Neural cell (in vitro differentiated cells): ENCODE results near the gene SLC44A1. TPM values are rescaled to one million over a fixed set of nuclear protein-coding genes. Genes with fewer than 3 reads are reported as not detected.

ENCODE experiments used
- H2AFZ ChIP-seq: fragments of 200-600, 300-800 bp; sonication (generic), shearing (Covaris generic); 2 replicates; pipeline ENCODE4 v1.6.0; 2014; ENCODE audit warnings: low read depth, mild to moderate bottlenecking, antibody characterized with exemption, low read length, moderate library complexity
- H3F3A ChIP-seq: fragments of 200-600 bp; shearing (Covaris generic); 2 replicates; pipeline ENCODE4 v1.6.1; 2016; ENCODE audit warnings: mild to moderate bottlenecking, moderate library complexity, mixed read lengths, antibody characterized with exemption, low read length; ENCODE audit not compliant: insufficient read depth, poor library complexity, severe bottlenecking
- H3K27ac ChIP-seq: fragments of 200-600, 300-800 bp; sonication (generic), shearing (Covaris generic); 2 replicates; pipeline ENCODE4 v1.5.1; 2014; ENCODE audit warnings: mild to moderate bottlenecking, low read length, moderate library complexity
- H3K27me3 ChIP-seq: fragments of 300-800, 200-600 bp; sonication (generic), shearing (Covaris generic); 2 replicates; pipeline ENCODE4 v1.6.0; 2014; ENCODE audit warnings: mild to moderate bottlenecking, low read depth, low read length, moderate library complexity; ENCODE audit not compliant: insufficient read depth
- H3K36me3 ChIP-seq: fragments of 300-800, 200-600 bp; sonication (generic), shearing (Covaris generic); 2 replicates; pipeline ENCODE4 v1.5.1; 2014; ENCODE audit warnings: mild to moderate bottlenecking, antibody characterized with exemption, low read length, moderate library complexity; ENCODE audit not compliant: insufficient read depth
- H3K4me2 ChIP-seq: fragments of 300-800, 200-600 bp; sonication (generic), shearing (Covaris generic); 2 replicates; pipeline ENCODE4 v1.6.0; 2014; ENCODE audit warnings: mild to moderate bottlenecking, low read length
- H3K4me3 ChIP-seq: fragments of 300-800, 200-600 bp; sonication (generic), shearing (Covaris generic); 2 replicates; pipeline ENCODE4 v1.5.1; 2014; ENCODE audit warnings: mild to moderate bottlenecking, low read length, moderate library complexity
- H3K79me2 ChIP-seq: fragments of 200-600 bp; shearing (Covaris generic); replicated peaks from 2 replicates; pipeline ENCODE4 v1.6.0; 2014; ENCODE audit warnings: mild to moderate bottlenecking, low read length, moderate library complexity; ENCODE audit not compliant: insufficient read depth
- H3K9ac ChIP-seq: fragments of 300-800, 200-600 bp; sonication (generic), shearing (Covaris generic); 2 replicates; pipeline ENCODE4 v1.6.1; 2016; ENCODE audit warnings: mild to moderate bottlenecking, low read length, mixed read lengths
- H3K9me2 ChIP-seq: fragments of 200-600 bp; shearing (Covaris generic); 2 replicates; pipeline ENCODE4 v1.6.1; 2016; ENCODE audit warnings: mild to moderate bottlenecking, low read length, mixed read lengths; ENCODE audit not compliant: insufficient read depth
- H3K9me3 ChIP-seq: fragments of 200-600, 300-800 bp; sonication (generic), shearing (Covaris generic); 2 replicates; pipeline ENCODE4 v1.6.1; 2016; ENCODE audit warnings: mild to moderate bottlenecking, mixed run types, low read length, moderate library complexity, mixed read lengths
- H4K20me1 ChIP-seq: fragments of 200-600 bp; shearing (Covaris generic); 2 replicates; pipeline ENCODE4 v1.6.1; 2016; ENCODE audit warnings: mild to moderate bottlenecking, mixed run types; ENCODE audit not compliant: insufficient read depth
- CTCF ChIP-seq: fragments of 450-650 bp; IDR thresholded peaks from 2 replicates; pipeline ENCODE4 v1.5.1; 2014; ENCODE audit warnings: antibody characterized with exemption, mild to moderate bottlenecking, moderate library complexity; ENCODE audit not compliant: poor library complexity, severe bottlenecking
- EP300 ChIP-seq: fragments of 450-650 bp; conservative IDR thresholded peaks from 2 replicates; pipeline ENCODE4 v1.6.1; 2014; ENCODE audit warnings: antibody characterized with exemption, mild to moderate bottlenecking, moderate library complexity; ENCODE audit not compliant: poor library complexity, severe bottlenecking
- EZH2 ChIP-seq: fragments of 200-600, 300-800 bp; shearing (Covaris generic), sonication (generic); IDR thresholded peaks from 2 replicates; pipeline ENCODE4 v1.6.1; 2014; ENCODE audit warnings: antibody characterized with exemption, low read length, borderline replicate concordance, mild to moderate bottlenecking; ENCODE audit not compliant: insufficient read depth, poor library complexity, severe bottlenecking
- MXI1 ChIP-seq: fragments of 450-650 bp; conservative IDR thresholded peaks from 2 replicates; pipeline ENCODE4 v1.6.1; 2014; ENCODE audit warnings: antibody characterized with exemption, mild to moderate bottlenecking; ENCODE audit not compliant: poor library complexity, severe bottlenecking
- POLR2AphosphoS5 ChIP-seq: IDR thresholded peaks from 2 replicates; pipeline ENCODE4 v1.6.1; 2012
- RAD21 ChIP-seq: fragments of 450-650 bp; conservative IDR thresholded peaks from 2 replicates; pipeline ENCODE4 v1.6.1; 2014; ENCODE audit warnings: antibody characterized with exemption, mild to moderate bottlenecking, moderate library complexity
- REST ChIP-seq: IDR thresholded peaks from 2 replicates; pipeline ENCODE4 v1.6.1; 2012; ENCODE audit warnings: borderline replicate concordance
- SMC3 ChIP-seq: fragments of 450-650 bp; conservative IDR thresholded peaks from 2 replicates; pipeline ENCODE4 v1.6.1; 2014; ENCODE audit warnings: antibody characterized with exemption, mild to moderate bottlenecking, moderate library complexity; ENCODE audit not compliant: poor library complexity
- TAF1 ChIP-seq: IDR thresholded peaks from 2 replicates; pipeline ENCODE4 v1.6.1; 2012; ENCODE audit warnings: low read depth
- polyA plus RNA-seq: library from polyadenylated mRNA; depleted of rRNA; stranded (reverse); fragments of >200 nt; gene quantifications from 2 replicates; pipeline ENCODE4 v1.2.3, GENCODE V29; 2014

The SLC44A1 gene
- polyA plus RNA-seq, 1 donor from 2014 or later = 3.9 TPM

- H3K4me2 ChIP-seq = no peak overlapping the region
- H2AFZ ChIP-seq = no peak overlapping the region
- H4K20me1 ChIP-seq = no peaks in the 10 kb centered on the region
- H3K9me2 ChIP-seq = no peaks in the 10 kb centered on the region
- no peaks in the 10 kb centered on the region for H3K36me3 ChIP-seq
- no peak overlapping the region for H3K9ac ChIP-seq
- no peaks in the 10 kb centered on the region for H3K9me3 ChIP-seq
- no peak overlapping the region for H3K27ac ChIP-seq
- no peak overlapping the region for H3K4me3 ChIP-seq
- H3F3A ChIP-seq = no peaks in the 10 kb centered on the region
- no peaks in the 10 kb centered on the region for H3K27me3 ChIP-seq
- H3K79me2 ChIP-seq = no peaks in the 10 kb centered on the region
- TF ChIP-seq SMC3 (no peak), EZH2 (no peak), EP300 (no peak), POLR2AphosphoS5 (no peak), TAF1 (no peak), MXI1 (no peak), REST (no peak), CTCF (no peak), RAD21 (no peak)
These were observed 72.3 kb downstream of the SLC44A1 start for GRCh38 chr9:105316703-105317102.

- Histone ChIP-seq H3K4me3 (no peak overlapping the region), H3K9ac (no peak overlapping the region), H2AFZ (no peak overlapping the region), H3K79me2 (no peaks in the 10 kb centered on the region), H3K36me3 (no peaks in the 10 kb centered on the region), H3K9me3 (no peaks in the 10 kb centered on the region), H4K20me1 (no peaks in the 10 kb centered on the region), H3K27ac (no peak overlapping the region), H3K4me2 (no peak overlapping the region), H3K27me3 (no peaks in the 10 kb centered on the region), H3K9me2 (no peaks in the 10 kb centered on the region), H3F3A (no peaks in the 10 kb centered on the region)
- TF ChIP-seq TAF1 = no peak
- no peak for TF ChIP-seq CTCF
- no peak for TF ChIP-seq SMC3
- no peak for TF ChIP-seq EZH2
- TF ChIP-seq REST = no peak
- no peak for TF ChIP-seq MXI1
- TF ChIP-seq EP300 = no peak
- no peak for TF ChIP-seq RAD21
- no peak for TF ChIP-seq POLR2AphosphoS5
These were observed 74.3 kb downstream of the SLC44A1 start for GRCh38 chr9:105318729-105319191.
